ENCODE measurements around the gene ING4.

Gene ING4

GRCh38 chr12:6688543-6688998, 25.7 kb upstream of the ING4 start:
- no peak for DNase-seq (ENCODE audit: low spot score)

DNA sequence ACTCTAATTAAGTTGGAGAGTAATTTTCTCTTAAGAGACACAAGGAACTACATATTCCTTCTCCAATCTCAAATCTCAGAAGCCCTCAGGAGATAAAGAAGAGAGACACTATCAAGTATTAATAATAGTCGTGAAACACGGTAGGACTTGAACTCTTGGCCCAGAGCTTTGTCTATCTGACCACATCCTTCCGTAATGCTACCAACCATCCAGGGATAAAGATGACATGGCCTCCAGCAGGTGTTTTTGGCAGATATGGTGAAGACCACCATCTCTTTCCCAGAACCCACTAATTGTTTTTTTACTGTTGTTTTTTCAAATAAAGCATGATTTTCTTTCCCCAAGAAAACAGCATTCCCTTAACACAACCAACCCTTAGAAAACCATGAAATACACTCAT, 22.9 kb upstream of the ING4 start:
- no peak for DNase-seq (ENCODE audit: low spot score)

DNA sequence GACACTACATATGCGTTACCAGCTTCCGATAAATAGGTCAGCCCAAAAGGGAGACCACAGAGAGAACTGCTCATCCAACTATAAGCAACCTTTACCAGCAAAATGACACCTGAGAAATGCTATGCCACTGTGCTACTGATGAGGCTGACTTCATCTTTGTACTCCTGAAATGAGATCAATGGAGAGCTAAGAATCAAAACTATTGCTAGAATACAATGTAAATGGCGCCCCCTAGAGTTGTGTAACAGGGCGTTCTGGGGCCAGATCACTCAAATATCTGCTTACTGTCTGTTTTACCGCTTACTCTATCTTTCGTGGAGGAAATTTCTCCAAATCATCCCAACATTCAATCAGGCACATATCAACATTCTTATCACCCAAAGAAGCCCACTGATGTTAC, 21.7 kb upstream of the ING4 start:
- peak; percentile 60 for DNase-seq (ENCODE audit: low spot score)

DNA sequence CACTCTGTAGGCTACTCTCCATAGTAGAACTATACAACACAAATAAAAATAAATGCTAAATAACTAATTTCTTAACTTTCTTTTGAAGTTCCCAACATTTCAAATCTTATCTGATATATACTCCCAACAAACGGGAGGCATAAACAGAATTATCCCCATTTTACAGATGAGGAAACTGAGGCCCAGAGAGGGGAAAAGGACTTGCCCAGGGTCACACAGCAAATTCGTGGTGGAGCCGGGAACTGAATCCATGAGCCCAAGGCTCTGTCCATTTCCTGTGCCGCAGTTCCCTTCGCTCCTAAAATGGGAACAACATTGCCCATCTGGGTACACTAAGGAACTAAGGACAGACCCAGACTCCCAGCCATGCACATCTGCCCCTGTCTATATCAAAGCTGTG, 14.0 kb upstream of the ING4 start:
- DNase-seq (ENCODE audit: low spot score), result no peak

GRCh38 chr12:6672143-6672542, 9.2 kb upstream of the ING4 start:
- DNase-seq (ENCODE audit: low spot score), result no peak

DNA sequence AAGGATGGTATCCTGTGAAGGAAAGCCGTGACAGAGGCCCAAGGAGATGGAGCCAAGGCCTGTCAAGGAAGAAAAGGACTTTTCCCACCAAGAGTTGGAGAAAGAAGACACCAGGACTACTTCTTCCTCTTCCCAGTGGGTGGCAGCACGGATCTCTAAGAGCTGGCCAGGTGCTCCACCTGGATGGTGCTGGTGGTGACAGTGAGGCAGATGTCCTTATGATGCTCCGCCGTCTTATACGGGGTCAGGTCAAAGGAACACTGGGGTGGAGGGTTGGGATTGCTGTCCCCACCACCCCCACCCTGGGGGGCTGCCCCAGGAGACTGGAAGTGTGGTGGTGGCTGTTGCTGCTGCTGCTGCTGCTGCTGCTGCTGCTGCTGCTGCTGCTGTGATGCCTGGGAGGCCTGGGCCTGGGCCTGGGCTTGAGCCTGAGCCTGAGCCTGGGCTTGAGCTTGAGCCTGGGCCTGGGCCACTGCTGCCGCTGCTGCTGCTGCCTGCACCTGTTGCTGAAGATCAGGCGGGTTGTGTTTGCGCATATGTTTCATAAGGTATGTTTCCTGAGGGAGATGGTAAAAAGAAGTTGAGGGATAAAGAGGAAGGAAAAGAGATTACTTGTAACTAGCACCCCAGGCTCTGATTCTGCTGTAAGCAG, 4.8 kb upstream of the ING4 start:
- DNase-seq (ENCODE audit: low spot score), result peak; percentile 44

- DNase-seq (ENCODE audit: low spot score), result no peak
Measured at GRCh38 chr12:6666211-6666610, 3.3 kb upstream of the ING4 start.

DNA sequence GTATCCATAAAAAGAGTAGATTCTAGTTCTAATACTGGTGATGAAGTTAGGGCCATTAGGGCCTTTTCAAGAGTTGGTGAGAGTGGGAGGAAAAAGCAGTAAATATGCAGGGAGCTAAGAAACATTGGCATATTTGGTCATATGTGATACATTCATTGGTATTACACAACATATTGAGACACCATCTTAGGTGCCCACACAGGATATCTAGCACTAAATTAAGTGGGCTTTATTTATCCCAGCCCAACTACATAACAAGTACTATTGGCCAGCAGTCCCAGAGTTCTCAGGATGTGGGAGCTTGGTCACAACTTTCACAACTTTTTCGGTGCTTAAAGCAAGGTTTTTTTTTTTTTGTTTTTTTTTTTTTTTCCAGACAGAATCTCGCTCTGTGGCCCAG, 2.0 kb upstream of the ING4 start:
- no peak for DNase-seq (ENCODE audit: low spot score)

- peak; percentile 31 for DNase-seq (ENCODE audit: low spot score)
Measured at GRCh38 chr12:6662602-6662905, 365 bp downstream of the ING4 start.

DNA sequence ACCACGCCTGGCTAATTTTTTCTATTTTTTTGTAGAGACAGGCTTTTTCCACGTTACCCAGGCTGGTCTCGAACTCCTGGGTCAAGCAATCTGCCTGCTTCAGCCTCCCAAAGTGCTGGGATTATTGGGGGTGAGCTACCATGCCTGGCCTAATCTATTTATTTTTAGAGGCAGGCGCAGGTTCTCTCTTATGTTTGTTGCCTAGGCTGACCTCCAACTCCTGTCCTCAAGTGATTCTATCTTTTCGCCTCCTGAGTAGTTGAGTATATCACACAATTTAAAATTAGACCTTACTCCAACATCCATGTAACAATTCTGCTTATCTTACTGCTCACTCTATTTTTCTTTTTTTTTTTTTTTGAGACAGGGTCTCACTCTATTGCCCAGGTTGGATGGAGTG, 8.9 kb downstream of the ING4 start:
- DNase-seq (ENCODE audit: low spot score), result no peak

DNA sequence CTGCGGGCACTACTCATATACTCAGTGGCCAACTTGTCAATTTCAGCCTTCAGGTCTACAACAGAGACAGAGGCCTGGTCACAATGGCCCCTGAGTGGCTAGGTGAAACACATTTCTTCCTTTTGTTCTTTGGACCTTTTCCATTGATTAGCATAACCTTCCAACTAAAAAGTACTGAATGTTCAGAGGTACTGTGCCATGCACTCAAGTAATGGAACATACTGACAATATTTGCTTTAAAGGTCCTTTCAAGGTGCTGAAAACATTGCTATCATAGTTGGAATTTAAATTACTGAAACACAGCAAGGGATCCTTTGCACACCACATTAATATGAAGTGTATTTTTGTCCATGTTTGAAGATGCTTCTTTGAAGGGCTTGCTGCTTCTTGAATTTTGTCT, 9.6 kb downstream of the ING4 start:
- no peak for DNase-seq (ENCODE audit: low spot score)

- DNase-seq (ENCODE audit: low spot score), result no peak
Measured at GRCh38 chr12:6652391-6652790, 10.5 kb downstream of the ING4 start.

GRCh38 chr12:6650832-6651231, 12.1 kb downstream of the ING4 start:
- DNase-seq (ENCODE audit: low spot score), result no peak

DNA sequence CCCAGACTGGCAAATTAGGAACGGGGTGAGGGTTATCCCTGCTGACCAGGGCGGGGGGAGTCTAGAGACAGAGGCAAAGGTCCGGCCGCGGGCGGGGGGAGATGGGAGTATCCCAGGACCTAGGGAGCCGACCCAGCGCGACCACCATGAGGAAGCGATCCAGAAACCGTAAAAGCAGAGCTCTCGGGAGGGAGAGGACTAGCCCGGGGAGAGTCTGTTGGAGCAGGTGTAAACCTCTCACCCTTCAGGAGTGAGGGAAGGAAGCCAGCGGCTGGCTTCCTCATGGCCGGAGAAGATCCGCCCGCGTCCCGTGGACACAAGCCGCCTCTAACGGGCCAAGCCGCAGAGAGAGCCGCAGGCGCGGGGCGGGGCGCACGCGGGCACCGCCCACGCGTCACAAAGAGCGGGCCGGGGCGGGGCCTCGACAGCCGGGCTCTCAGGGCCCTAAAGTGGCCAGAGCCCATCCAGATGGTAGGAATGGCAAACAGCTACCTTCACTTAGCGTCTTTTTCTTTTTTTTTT, 15.8 kb downstream of the ING4 start, which contains the start of gene ACRBP:
ACRBP (minus strand) TSS at position 350 of the 522 bp plus-strand sequence; CDS start at position 284, 66 bp downstream.
- DNase-seq (ENCODE audit: low spot score), result peak; percentile 75

- no peak for DNase-seq (ENCODE audit: low spot score)
Measured at GRCh38 chr12:6646276-6647082, 16.4 kb downstream of the ING4 start.

DNA sequence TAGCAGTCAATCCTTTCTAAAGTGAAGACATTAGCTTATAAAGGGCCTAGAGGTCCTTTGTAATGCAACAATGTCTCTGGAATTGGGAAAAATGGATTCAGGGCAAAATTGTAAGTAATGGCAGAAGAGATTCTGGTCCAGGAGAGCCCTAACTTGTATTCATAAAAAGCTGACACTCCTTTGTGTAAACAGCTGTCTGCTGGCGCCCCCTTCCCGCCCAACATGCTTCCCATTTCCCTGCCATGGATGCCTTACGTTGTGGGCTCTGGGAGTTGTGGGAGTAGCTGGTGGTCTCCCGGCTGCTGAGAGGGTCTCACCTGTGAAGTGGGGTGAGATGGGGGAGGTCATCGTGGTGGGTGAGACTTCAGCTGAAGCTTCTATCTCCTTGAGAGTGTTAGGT, 18.0 kb downstream of the ING4 start:
- DNase-seq (ENCODE audit: low spot score), result no peak

DNA sequence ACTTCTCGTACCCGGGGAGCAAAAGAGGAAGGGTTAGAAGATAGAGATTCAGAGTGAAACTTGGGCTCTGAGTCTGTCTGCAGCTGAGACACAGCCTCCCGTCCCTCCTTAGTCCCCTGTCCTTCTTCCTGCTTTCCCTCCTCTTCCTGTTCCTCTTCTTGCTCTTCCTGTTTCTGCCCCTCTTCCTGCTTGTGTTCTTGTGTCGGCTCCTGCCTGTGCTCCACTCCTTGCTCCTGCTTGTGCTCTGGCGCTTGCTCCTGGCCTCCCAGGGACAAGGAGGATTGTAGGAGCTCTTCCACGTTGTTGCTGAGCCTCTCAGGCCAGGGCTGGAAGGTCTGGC, 18.7 kb downstream of the ING4 start:
- no peak for DNase-seq (ENCODE audit: low spot score)

GRCh38 chr12:6643569-6644256, 19.2 kb downstream of the ING4 start:
- no peak for DNase-seq (ENCODE audit: low spot score)

DNA sequence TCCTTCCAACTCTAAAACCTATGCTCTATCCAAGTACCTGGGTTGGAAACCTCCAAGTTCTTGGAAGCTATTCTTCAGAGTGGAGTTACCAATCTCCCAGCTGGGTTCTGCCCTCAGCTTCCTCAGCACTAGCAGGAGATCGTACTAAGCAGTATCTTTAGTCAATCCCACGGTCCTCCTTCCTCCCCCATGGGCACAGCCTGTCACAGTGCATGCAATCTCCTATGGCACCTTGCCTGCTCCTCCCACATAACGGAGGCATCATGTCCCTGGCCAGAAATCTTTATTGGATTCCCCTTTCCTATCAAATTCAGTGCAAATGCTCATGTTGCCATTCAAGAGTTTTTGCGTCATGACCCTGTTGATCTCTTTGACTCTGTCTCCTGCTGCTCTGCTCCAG, 21.8 kb downstream of the ING4 start:
- no peak for DNase-seq (ENCODE audit: low spot score)

GRCh38 chr12:6640497-6640896, 22.4 kb downstream of the ING4 start:
- no peak for DNase-seq (ENCODE audit: low spot score)

DNA sequence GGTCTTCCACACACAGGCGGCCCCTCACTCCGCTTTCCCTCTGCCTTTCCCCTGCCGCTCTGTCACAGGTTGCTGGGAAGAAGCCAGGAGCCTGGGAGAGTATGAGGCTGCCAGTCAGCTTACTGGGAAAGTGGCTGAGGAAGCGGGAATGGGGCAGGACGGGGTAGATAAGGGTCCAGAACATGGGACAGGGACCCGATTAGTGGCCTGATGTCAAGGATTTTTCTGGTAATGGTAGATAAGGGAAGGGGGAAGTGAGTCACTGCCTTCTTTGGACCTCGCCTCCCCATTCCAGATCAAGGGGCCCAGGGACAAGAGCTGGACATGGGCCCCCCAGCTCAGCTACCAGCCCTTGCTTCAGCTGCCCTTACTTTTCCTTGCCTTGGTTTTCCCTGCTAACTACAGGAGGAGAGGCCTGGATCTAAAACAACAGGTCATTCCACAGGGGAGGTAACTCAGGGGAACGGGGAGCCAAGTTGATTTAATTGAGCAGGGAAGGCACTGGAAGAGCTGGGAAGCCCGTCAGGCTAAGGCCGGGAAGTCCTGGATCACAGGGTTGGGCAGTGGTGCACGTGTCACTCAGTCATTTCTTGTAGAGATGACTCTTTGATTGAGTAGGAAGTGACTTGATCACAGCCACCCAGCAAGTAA, 23.6 kb downstream of the ING4 start:
- no peak for DNase-seq (ENCODE audit: low spot score)

DNA sequence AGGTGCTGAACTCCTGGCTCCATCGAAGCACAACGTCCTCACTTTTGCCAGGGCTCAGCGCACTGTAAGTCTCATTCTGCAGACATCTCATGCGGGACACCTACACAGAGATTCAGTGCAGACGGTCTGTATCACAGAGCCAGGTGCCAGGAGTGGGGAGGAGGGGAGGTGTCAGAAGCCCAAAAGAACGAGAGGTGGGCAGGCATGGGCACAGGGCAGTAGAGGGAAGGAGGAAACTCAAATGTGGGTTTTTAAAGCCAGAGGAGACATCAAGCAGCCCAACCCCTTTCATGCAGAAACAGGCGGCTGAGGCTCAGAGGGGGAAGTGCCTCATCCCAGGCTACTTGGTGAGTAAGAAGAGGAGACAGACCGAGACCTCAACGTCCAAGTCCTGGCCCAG, 24.6 kb downstream of the ING4 start:
- DNase-seq (ENCODE audit: low spot score), result no peak

Data from SW480 (cell line).